HL-60/S4 treated with phorbol 12-myristate 13-acetate at 8.2 ng/mL for 4 days and 3 days (cell line): ENCODE results near the gene ACBD5.
"Not testable (repeated sequence)": the region's sequence is repeated elsewhere in the genome, so short reads cannot be mapped to it uniquely, and the experiment has no call there.

Experiments
- in situ Hi-C: fragments of 300-500 bp; cut with MboI; formaldehyde crosslinking; loops from 2 replicates; pipeline ENCODE4 v1.15.0; 2022; ENCODE audit warnings: low sequenced_read_pairs

The ACBD5 gene

DNA sequence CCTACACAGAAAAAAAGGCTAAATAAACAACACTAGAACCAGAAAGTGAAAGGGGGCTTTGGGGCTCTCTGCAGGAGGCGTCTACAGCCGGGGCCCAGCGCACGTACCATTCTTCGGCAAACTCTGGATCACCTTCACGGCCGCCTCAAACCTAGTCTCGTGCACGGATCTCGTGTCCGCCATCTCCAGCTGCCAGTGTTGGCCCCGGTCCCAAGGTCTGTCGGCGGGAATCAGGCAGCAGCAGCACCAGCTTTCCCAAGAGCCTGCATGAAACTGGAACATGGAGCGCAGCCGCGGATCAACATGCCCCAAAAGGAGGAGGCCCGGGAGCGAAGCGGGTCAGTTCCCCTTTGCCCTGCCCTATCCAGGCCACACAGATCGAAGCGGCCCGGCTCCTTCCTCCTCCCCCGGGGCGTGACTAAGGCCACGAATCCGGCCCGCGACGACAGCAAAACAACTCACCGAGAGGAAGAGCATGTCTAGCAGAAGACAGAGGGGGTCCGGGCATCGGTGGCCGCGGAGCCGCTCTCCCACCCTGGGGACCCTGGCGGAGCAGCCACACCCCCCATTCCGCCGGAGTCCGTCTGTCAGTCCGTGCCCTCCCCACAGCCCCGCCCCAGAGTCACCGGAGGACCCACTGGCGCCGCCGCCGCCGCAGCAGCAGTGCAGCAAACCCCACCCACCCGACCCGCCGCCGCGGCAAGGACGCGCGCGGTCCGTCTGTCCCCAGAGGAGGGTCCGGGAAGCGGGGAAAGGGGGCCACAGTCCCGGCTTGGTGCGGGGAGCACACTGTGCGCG is at the start of gene ACBD5:
TSS of gene ACBD5 (minus strand) at position 586 of the 798 bp plus-strand sequence. CDS start at position 477, 109 bp downstream.
- in situ Hi-C loops = loop anchor here (25.0 kb wide), 1 partner anchor 122 kb away; no protein-coding TSS in a partner anchor

- in situ Hi-C loops = no loop called here
Measured at GRCh38 chr10:27285093-27285492, 44.5 kb upstream of the ACBD5 start.

GRCh38 chr10:27276581-27276980 is 36.0 kb upstream of the ACBD5 start:
- in situ Hi-C loops = no loop called here

DNA sequence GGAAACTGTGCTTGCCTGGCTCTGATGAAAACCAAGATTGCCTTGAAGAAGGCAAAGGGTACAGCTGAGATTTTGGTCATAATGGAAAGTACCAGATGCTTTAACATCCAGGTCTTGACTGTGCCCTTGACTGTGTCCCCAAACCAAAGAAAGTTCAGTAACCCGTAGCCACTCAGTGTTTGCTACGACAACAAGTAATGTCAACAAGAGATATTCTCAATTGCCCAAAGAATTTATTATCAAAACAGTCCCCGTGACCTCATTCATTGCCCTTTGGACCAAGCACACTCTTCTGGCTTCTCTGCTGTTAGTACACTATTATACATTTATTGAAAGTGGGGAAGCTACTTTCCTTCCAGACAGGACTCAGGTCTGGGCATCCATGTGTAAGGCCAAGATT is 25.4 kb upstream of the ACBD5 start:
- in situ Hi-C loops = not testable (repeated sequence)

DNA sequence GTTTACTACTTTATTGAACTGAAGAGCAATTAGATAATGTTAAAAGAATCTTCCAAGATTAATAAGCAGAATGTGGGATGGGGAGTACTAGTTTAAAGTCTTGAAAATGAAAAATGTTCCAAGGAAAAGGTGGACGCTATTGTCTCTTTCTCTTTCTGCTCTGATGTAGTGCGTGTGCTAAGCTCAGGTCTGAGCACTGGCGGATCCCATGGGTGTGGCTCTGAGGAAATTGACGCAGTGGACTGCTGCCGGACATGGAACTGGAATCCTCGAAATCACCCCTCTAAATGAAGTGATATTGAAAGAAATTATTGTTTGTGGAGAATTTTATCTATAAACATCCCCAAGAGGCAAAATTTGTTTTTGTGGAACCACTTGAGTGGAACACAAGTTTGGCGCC is 22.2 kb upstream of the ACBD5 start:
- in situ Hi-C loops = not testable (repeated sequence)

DNA sequence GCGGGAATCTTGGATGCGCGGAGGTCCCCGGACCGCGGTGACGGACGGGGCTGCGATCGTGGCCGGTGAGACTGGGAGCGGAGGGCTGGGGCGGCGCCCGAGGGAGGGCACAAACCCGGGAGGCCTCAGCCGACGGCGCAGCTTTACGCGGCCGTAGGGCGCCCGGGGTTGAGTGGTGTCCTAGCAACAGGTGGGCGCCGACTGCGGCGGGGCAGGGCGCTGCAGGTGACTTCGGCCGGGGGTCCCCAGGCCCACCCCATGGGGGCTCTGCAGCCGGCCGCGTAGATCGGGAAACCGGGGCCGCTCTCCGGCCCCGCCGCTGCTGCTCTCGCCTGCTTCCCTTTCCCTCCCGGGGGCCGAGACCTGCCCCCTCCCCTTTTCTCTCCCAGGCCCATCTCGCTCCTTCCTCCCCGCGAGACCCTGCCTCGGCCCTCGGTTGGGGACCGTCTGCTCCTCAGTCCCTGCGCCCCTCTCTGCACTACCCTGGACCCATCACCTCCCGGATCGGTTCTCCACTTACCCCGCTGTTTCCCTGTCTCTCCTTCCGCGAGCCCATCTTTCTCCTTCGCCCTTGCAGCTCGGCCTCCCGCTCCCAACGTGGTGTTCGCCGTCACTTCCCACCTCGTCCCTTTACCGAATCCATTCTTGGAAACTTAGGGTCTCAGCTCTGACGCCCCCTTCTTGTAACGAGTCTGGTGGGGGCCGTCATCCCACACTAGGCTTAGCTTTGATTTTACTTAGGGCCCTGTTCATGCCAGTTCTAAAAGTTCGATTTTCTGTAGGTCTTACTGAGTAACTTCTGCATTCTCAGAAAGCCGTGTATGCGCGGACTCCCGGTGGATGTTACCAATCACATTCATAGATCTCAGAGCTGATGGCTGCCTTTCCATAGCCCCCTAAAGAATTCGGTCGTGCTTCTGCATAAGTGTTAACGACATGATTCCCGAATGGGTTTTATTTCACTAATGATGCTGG is 18.5 kb upstream of the ACBD5 start:
- in situ Hi-C loops = no loop called here

DNA sequence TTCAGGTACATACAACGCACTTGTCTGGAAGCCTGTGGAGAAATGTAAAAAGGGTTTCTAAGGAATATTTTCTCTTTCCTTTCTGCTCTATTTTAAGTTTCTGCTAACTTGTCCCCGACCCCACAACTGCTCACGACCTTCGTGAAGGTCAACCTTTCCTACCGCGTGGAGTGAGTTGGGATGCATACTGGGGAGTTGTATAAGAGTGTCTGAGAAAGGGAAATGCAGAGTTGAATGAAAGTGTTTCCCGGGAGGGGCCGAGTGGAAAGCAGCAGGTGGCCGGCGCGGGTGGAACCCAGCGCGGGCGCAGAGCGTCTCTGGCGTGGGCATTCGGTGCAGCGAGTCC is 17.9 kb upstream of the ACBD5 start:
- in situ Hi-C loops = no loop called here

DNA sequence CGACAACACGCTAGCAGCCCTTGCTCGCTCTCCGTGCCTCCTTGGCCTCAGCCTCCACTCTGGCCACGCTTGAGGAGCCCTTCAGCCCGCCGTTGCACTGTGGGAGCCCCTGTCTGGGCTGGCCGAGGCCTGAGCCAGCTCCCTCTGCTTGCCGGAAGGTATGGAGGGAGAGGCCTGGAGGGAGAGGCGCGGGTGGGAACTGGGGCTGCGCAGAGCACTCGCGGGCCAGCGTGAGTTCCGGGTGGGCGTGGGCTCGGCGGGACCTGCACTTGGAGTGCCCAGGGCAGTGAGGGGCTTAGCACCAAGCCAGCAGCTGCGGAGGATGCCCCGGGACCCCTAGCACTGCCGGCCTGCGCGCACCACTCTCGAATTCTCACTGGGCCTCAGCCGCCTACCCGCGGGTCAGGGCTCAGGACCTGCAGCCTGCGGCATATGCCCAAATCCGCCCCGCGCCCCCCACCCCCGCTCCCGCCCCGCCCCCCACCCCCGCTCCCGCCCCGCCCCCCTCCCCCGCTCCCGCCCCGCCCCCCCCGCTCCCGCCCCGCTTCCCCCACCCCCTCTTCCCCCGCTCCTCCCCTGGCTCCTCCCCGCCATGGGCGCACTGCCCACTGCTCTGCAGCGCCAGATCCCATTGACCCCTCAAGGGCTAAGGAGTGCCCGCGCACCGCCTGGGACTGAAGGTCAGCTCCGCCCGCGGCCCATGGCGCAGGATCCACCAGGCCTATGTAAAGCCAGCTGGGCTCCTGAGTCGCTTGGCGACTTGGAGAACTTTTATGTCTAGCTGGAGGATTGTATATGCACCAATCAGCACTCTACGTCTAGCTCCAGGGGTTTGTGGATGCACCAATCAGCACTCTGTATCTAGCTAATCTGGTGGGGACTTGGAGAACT is 15.9 kb upstream of the ACBD5 start:
- in situ Hi-C loops = no loop called here

GRCh38 chr10:27253576-27253975 is 13.0 kb upstream of the ACBD5 start:
- in situ Hi-C loops = no loop called here

GRCh38 chr10:27252267-27253000 is 11.8 kb upstream of the ACBD5 start:
- in situ Hi-C loops = no loop called here

GRCh38 chr10:27251554-27251953 is 11.0 kb upstream of the ACBD5 start:
- in situ Hi-C loops = no loop called here

DNA sequence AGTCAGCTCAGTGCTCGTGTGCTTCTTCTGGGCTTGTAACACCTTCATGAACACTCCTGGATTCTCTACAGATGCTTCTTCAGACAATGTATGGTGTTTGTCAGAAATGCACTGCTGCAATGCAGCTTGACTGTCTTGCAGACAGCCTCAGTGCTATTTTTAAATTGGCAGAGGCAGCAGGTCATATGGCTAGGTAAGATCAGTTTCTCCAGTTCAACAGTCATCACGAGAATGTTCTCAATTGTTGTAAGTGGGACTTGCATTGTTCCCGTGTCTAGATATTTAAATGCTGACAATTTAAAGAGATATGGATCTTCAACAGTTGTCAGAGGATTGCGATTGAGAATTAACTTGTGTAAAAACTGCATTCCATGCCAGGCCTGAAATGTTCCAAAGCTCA is 7.6 kb upstream of the ACBD5 start:
- in situ Hi-C loops = loop anchor here (25.0 kb wide), 1 partner anchor 114 kb away; no protein-coding TSS in a partner anchor

- in situ Hi-C loops = loop anchor here (25.0 kb wide), 1 partner anchor 115 kb away; no protein-coding TSS in a partner anchor
Measured at GRCh38 chr10:27247441-27247840, 6.8 kb upstream of the ACBD5 start.

DNA sequence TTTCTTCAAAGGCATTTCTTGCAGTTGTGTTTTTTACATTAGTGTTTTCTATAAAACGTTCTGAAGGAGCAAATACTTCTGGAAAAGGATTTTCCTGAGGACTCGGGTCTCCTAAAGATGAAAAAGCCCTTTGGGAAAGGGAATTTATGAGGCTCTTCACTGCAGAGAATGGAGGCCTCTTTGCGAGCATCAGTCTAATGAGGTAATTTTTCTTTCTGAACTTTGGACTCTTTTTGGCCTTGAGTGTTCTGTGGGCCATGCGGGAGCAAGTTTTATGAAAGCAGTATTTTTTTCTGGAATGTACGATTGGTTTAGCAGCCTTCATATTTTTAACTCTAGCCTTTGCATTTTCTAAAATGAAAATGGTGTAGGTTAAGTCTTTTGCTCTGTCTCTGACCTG is 6.4 kb upstream of the ACBD5 start:
- in situ Hi-C loops = loop anchor here (25.0 kb wide), 1 partner anchor 115 kb away; no protein-coding TSS in a partner anchor

DNA sequence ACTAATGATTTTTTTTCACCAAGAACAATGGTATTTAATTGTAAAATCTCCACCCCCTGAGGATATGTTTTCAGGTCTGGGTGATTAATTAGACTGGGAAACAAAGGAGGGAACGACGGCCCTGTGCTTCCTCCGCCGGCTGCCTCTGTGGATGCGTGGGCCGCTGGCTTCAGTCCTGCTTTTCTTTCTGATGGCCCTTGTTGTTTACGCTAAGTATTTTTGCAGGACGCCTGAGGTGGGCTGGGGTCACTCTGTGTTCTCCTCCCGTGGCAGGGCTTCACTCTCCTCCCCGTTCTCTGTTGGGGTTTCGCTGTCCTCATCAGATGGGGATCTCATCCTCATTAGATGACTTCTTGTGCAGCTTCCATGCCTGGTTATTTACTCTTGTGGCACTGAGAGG is 5.2 kb upstream of the ACBD5 start:
- in situ Hi-C loops = loop anchor here (25.0 kb wide), 1 partner anchor 116 kb away; no protein-coding TSS in a partner anchor

DNA sequence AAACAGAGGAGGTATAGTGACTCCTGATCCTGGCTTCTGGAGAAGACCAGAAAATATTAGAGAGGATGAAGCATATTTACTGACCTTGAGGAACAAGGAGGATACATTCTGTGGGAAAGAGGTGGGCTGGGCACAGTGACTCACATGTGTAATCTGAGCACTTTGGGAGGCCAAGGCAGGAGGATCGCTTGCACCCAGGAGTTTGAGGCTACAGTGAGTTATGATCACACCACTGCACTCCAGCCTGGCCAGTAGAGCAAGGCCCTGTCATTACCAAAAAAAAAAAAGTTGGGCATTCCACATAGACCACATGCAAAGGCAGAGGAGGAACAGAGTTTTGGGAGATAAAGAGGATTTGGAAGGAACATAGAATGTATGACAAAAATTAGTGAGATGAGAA is 4.4 kb upstream of the ACBD5 start:
- in situ Hi-C loops = loop anchor here (25.0 kb wide), 1 partner anchor 117 kb away; no protein-coding TSS in a partner anchor

DNA sequence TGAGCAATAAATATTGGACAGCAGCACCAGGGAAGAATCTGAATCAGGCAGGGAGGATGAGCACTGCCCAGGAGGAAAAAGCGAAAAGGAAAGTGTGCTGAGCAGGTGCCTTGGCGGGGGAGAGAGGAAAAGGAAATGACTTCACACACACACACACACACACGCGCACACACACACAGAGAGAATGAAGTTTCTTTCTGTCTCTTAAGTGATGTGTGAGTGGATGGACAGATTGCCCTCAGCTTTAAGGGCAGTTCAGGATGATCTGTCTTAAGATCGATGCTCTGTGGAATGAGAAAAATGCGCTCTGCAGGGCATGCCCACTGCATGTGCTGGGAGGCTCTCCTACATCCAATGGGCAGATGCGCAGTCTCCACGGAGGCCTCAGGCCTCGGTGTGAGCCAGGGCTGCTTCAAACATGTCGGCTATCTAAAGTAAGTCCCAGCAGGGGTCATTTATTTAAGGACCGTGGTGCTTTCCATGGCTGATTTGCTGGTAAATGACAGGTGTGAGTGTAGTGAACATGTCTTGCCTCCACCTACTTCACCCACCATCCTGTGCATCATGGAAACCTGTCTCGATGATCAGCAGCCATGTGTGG is 2.5 kb upstream of the ACBD5 start:
- in situ Hi-C loops = loop anchor here (25.0 kb wide), 1 partner anchor 119 kb away; no protein-coding TSS in a partner anchor

DNA sequence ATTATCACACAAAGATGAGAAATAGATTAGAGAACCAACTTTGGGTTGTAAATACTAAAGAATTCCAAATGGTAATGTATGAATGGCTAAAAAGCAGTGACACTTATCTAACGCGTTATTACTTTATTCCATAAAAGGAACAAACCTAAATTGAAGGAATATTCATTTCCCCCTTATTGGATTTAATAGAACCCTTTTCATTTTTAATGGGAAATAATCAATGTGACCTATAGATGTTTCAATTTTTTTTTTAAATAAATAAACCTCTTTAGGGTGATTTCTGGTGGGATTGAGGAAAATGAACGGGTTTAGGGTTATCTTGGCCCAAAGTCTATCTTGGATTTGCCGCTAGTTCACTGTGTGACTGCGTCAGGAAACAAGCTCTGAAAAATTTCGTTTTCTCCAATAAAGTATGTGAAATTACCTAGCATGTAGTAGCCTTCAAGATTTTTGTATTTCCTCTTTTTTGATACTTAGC is 1.9 kb upstream of the ACBD5 start:
- in situ Hi-C loops = loop anchor here (25.0 kb wide), 1 partner anchor 120 kb away; no protein-coding TSS in a partner anchor
